ENCODE data around the gene C1orf174.
"Not testable (repeated sequence)": the region's sequence is repeated elsewhere in the genome, so short reads cannot be mapped to it uniquely, and the experiment has no call there.

Gene C1orf174

GRCh38 chr1:3925256-3925655, 25.2 kb upstream of the C1orf174 start:
- no peak for FAIRE-seq

- no peak for FAIRE-seq
Observed at GRCh38 chr1:3924825-3925220, 24.8 kb upstream of the C1orf174 start.

- no peak for FAIRE-seq
Observed at GRCh38 chr1:3924186-3924824, 24.2 kb upstream of the C1orf174 start.

- FAIRE-seq, result no peak
Observed at GRCh38 chr1:3923378-3924185, 23.5 kb upstream of the C1orf174 start.

- FAIRE-seq, result no peak
Observed at GRCh38 chr1:3922851-3923250, 22.8 kb upstream of the C1orf174 start.

- FAIRE-seq, result no peak
Observed at GRCh38 chr1:3922201-3922725, 22.2 kb upstream of the C1orf174 start.

GRCh38 chr1:3921765-3922164, 21.7 kb upstream of the C1orf174 start:
- no peak for FAIRE-seq

GRCh38 chr1:3919706-3920105, 19.6 kb upstream of the C1orf174 start:
- no peak for FAIRE-seq

- FAIRE-seq, result no peak
Observed at GRCh38 chr1:3918966-3919611, 19.0 kb upstream of the C1orf174 start.

GRCh38 chr1:3918359-3918758, 18.3 kb upstream of the C1orf174 start:
- FAIRE-seq, result not testable (repeated sequence)

- no peak for FAIRE-seq
Observed at GRCh38 chr1:3917761-3918160, 17.7 kb upstream of the C1orf174 start.

- no peak for FAIRE-seq
Observed at GRCh38 chr1:3915551-3916121, 15.6 kb upstream of the C1orf174 start.

GRCh38 chr1:3914911-3915310, 14.8 kb upstream of the C1orf174 start:
- no peak for FAIRE-seq

GRCh38 chr1:3914331-3914851, 14.3 kb upstream of the C1orf174 start:
- no peak for FAIRE-seq

- FAIRE-seq, result no peak
Observed at GRCh38 chr1:3912809-3913685, 13.0 kb upstream of the C1orf174 start.

GRCh38 chr1:3911981-3912808, 12.1 kb upstream of the C1orf174 start:
- no peak for FAIRE-seq

GRCh38 chr1:3910857-3911845, 11.1 kb upstream of the C1orf174 start:
- no peak for FAIRE-seq

GRCh38 chr1:3910049-3910731, 10.1 kb upstream of the C1orf174 start:
- no peak for FAIRE-seq

GRCh38 chr1:3909615-3910014, 9.5 kb upstream of the C1orf174 start:
- FAIRE-seq, result no peak

All from G401.6 (cell line).